Liver (tissue), 9 donors: Measurements from ENCODE around the gene SDC1. TPM values are rescaled to one million over a fixed set of nuclear protein-coding genes. Genes with fewer than 3 reads are reported as not detected.

Experiments used
- DNase-seq: peaks from one replicate; pipeline ENCODE4 v3.0.0-alpha.2; 2017; ENCODE audit warnings: low spot score
- H3K27ac ChIP-seq, 2 donors: one replicate each; pipeline ENCODE4 v1.7.0; 2013; ENCODE audit warnings: inconsistent platforms in 2 of 2, low read length in 2 of 2, control low read depth in 1 of 2, low read depth in 1 of 2, mild to moderate bottlenecking in 1 of 2
- H3K27me3 ChIP-seq, 4 donors: one replicate each; pipeline versions ENCODE4 v1.6.1 to v1.7.0; 2013; ENCODE audit warnings: low read length in 3 of 4, inconsistent platforms in 1 of 4, mild to moderate bottlenecking in 1 of 4, moderate library complexity in 1 of 4; ENCODE audit not compliant: control insufficient read depth in 4 of 4, insufficient read depth in 4 of 4
- H3K36me3 ChIP-seq, 4 donors: one replicate each; pipeline versions ENCODE4 v1.6.1 to v1.7.0; 2013; ENCODE audit warnings: low read length in 3 of 4, mild to moderate bottlenecking in 3 of 4, low read depth in 1 of 4, moderate library complexity in 1 of 4; ENCODE audit not compliant: control insufficient read depth in 4 of 4, insufficient read depth in 3 of 4
- H3K4me1 ChIP-seq, 4 donors: one replicate each; pipeline versions ENCODE4 v1.6.1 to v1.7.0; 2013; ENCODE audit warnings: low read length in 3 of 4, mild to moderate bottlenecking in 3 of 4, moderate library complexity in 1 of 4; ENCODE audit not compliant: control insufficient read depth in 4 of 4, insufficient read depth in 4 of 4
- H3K4me3 ChIP-seq, 3 donors: one replicate each; pipeline versions ENCODE4 v1.6.1 to v1.7.0; 2013; ENCODE audit warnings: low read length in 3 of 3, control low read depth in 1 of 3, low read depth in 1 of 3, mild to moderate bottlenecking in 1 of 3
- H3K9ac ChIP-seq, 2 donors: one replicate each; pipeline ENCODE4 v1.7.0; 2013; ENCODE audit warnings: low read length in 2 of 2, mild to moderate bottlenecking in 2 of 2, moderate library complexity in 2 of 2, control low read depth in 1 of 2, low read depth in 1 of 2
- H3K9me3 ChIP-seq, 4 donors: one replicate each; pipeline versions ENCODE4 v1.6.1 to v1.7.0; 2013; ENCODE audit warnings: low read length in 3 of 4; ENCODE audit not compliant: control insufficient read depth in 4 of 4
- ATF3 ChIP-seq: IDR thresholded peaks from 2 replicates; pipeline ENCODE4 v1.6.1; 2016; ENCODE audit warnings: antibody characterized with exemption
- CTCF ChIP-seq: fragments of 150-350 bp; IDR thresholded peaks from 2 replicates; pipeline ENCODE4 v1.5.1; 2017; ENCODE audit warnings: improper control_type of control experiment, low read depth, low read length; ENCODE audit not compliant: missing input control
- FOXA2 ChIP-seq: IDR thresholded peaks from 2 replicates; pipeline ENCODE4 v1.6.1; 2016; ENCODE audit warnings: antibody characterized with exemption
- GABPA ChIP-seq, 2 donors: IDR thresholded peaks in 1 of 2; conservative IDR thresholded peaks in 1 of 2; 2 replicates each; pipeline ENCODE4 v1.6.1; 2016; ENCODE audit warnings: antibody characterized with exemption in 2 of 2, mild to moderate bottlenecking in 1 of 2, moderate library complexity in 1 of 2
- HNF4A ChIP-seq, 2 donors: conservative IDR thresholded peaks; 2 replicates each; pipeline ENCODE4 v1.6.1; 2016; ENCODE audit warnings: antibody characterized with exemption in 2 of 2, mild to moderate bottlenecking in 2 of 2
- HNF4G ChIP-seq: IDR thresholded peaks from 2 replicates; pipeline ENCODE4 v1.6.1; 2016; ENCODE audit warnings: antibody characterized with exemption
- REST ChIP-seq: IDR thresholded peaks from 2 replicates; pipeline ENCODE4 v1.6.1; 2016; ENCODE audit warnings: antibody characterized with exemption, mild to moderate bottlenecking
- RXRA ChIP-seq, 2 donors: IDR thresholded peaks; 2 replicates each; pipeline ENCODE4 v1.6.1; 2017 to 2018; ENCODE audit warnings: antibody characterized with exemption in 2 of 2, mild to moderate bottlenecking in 1 of 2
- YY1 ChIP-seq: IDR thresholded peaks from 2 replicates; pipeline ENCODE4 v1.6.1; 2016; ENCODE audit warnings: antibody characterized with exemption, mild to moderate bottlenecking
- ZBTB33 ChIP-seq: IDR thresholded peaks from 2 replicates; pipeline ENCODE4 v1.6.1; 2016; ENCODE audit warnings: antibody characterized with exemption
- WGBS: extraction: QIAGEN DNeasy Blood & Tissue Kit; methylation state at CpG from one replicate; pipeline ENCODE4 v1.1.7; 2013; 5-methylcytosine and 5-hydroxymethylcytosine counted together
- polyA plus RNA-seq, 2 donors: library from polyadenylated mRNA; stranded (reverse) in 1 of 2; unstranded in 1 of 2; fragments of 200-250 nt in 1 of 2; fragments of >200 nt in 1 of 2; fragmentation: Nextera tagmentation in 1 of 2; extraction: Ambion mirVana in 1 of 2; gene quantifications; one replicate each; pipeline versions ENCODE4 v1.2.1 to v1.2.3, GENCODE V29; 2013 to 2015
- total RNA-seq, 2 donors: library from RNA; depleted of rRNA; stranded (reverse); fragments of >200 nt; gene quantifications; one replicate each; pipeline ENCODE4 v1.2.3, GENCODE V29; 2014
- donor health status: healthy.
- donor health status: healthy.
- donor health status: healthy.
- donor health status: healthy.
- donor health status: healthy.

Gene SDC1
- total and polyA plus RNA-seq, 4 donors: 99.6 to 363 (median 196) TPM

- 51% methylated on average over 2 of the region's 2 CpGs for WGBS
Observed at GRCh38 chr2:20264629-20265028, 39.7 kb upstream of the SDC1 start.

GRCh38 chr2:20257411-20257810 lies 32.5 kb upstream of the SDC1 start:
- WGBS: 98% methylated on average over 1 of the region's 1 CpG
- H3K36me3 ChIP-seq: peaks cover 14 to 62% (median 48%) of the 10 kb centered on the region in 4 donors
- no peaks in the 10 kb centered on the region for H3K4me1 ChIP-seq
- no peaks in the 10 kb centered on the region for H3K27me3 ChIP-seq
- no peak overlapping the region for H3K4me3 ChIP-seq
- no peaks in the 10 kb centered on the region for H3K9me3 ChIP-seq
- no peak overlapping the region for H3K27ac ChIP-seq
- TF ChIP-seq REST (no peak), YY1 (no peak)
- no peak for DNase-seq
- H3K9ac ChIP-seq: no peak overlapping the region

More at GRCh38 chr2:20264629-20265028, 39.7 kb upstream of the SDC1 start:
- TF ChIP-seq CTCF: no peak
- no peak for TF ChIP-seq ZBTB33
- TF ChIP-seq HNF4A (conservative IDR thresholded peaks at IDR 0.05): no peak
- Histone ChIP-seq H3K27me3 (no peaks in the 10 kb centered on the region), H3K9me3 (no peaks in the 10 kb centered on the region), H3K4me3 (no peak overlapping the region), H3K27ac (no peak overlapping the region), H3K36me3 (peaks cover 2 to 20% (median 12%) of the 10 kb centered on the region in 4 donors), H3K9ac (no peak overlapping the region), H3K4me1 (peaks cover 0 to 4% (median 2%) of the 10 kb centered on the region in 4 donors)
- no peak for DNase-seq

- Histone ChIP-seq H3K9ac (no peak overlapping the region), H3K36me3 (peaks cover 15 to 67% (median 55%) of the 10 kb centered on the region in 4 donors), H3K4me3 (no peak overlapping the region), H3K27me3 (no peaks in the 10 kb centered on the region), H3K4me1 (no peaks in the 10 kb centered on the region), H3K9me3 (no peaks in the 10 kb centered on the region), H3K27ac (no peak overlapping the region)
- no peak for TF ChIP-seq HNF4G
- TF ChIP-seq FOXA2: no peak
- TF ChIP-seq RXRA (IDR thresholded peaks at IDR 0.05): no peak
- TF ChIP-seq ATF3: no peak
- TF ChIP-seq GABPA (IDR thresholded peaks at IDR 0.05 in 1 of 2, conservative IDR thresholded peaks at IDR 0.05 in 1 of 2): no peak
- 95% methylated on average over 4 of the region's 4 CpGs for WGBS
- no peak for DNase-seq
Observed at GRCh38 chr2:20254731-20255130, 29.8 kb upstream of the SDC1 start.
